ENCODE results near the gene AP3B1.

GRCh38 chr5:77974576-77974975, 319.9 kb downstream of the AP3B1 start:
- TF ChIP-seq, protein P1, sequence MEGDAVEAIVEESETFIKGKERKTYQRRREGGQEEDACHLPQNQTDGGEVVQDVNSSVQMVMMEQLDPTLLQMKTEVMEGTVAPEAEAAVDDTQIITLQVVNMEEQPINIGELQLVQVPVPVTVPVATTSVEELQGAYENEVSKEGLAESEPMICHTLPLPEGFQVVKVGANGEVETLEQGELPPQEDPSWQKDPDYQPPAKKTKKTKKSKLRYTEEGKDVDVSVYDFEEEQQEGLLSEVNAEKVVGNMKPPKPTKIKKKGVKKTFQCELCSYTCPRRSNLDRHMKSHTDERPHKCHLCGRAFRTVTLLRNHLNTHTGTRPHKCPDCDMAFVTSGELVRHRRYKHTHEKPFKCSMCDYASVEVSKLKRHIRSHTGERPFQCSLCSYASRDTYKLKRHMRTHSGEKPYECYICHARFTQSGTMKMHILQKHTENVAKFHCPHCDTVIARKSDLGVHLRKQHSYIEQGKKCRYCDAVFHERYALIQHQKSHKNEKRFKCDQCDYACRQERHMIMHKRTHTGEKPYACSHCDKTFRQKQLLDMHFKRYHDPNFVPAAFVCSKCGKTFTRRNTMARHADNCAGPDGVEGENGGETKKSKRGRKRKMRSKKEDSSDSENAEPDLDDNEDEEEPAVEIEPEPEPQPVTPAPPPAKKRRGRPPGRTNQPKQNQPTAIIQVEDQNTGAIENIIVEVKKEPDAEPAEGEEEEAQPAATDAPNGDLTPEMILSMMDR (IDR thresholded peaks at IDR 0.05; ENCODE audit: low read length): no peak
- no peak for TF ChIP-seq EZH2 (IDR thresholded peaks at IDR 0.05; ENCODE audit: borderline replicate concordance, low read length)

Measured in OCI-LY1 (cell line).